H9 (cell line): Measurements from ENCODE around the gene DCST2. TPM values are rescaled to one million over a fixed set of nuclear protein-coding genes. Genes with fewer than 3 reads are reported as not detected.

Experiments used
- DNase-seq: peaks from one replicate; pipeline ENCODE4 v3.0.0-alpha.2; 2017
- H2AFZ ChIP-seq: one replicate; pipeline ENCODE4 v1.6.1; 2013; ENCODE audit warnings: mild to moderate bottlenecking, low read length, control low read depth, moderate library complexity
- H2AK5ac ChIP-seq: 2 replicates; pipeline ENCODE4 v1.6.1; 2013; ENCODE audit warnings: low read length, control low read depth, mixed read lengths; ENCODE audit not compliant: insufficient read length
- H2BK120ac ChIP-seq: one replicate; pipeline ENCODE4 v1.6.1; 2013; ENCODE audit warnings: low read depth, mild to moderate bottlenecking, low read length, control low read depth, inconsistent platforms; ENCODE audit not compliant: poor library complexity, severe bottlenecking
- H2BK12ac ChIP-seq: 2 replicates; pipeline ENCODE4 v1.6.1; 2013; ENCODE audit warnings: low read length, control low read depth, mixed read lengths, low read depth; ENCODE audit not compliant: insufficient read length
- H2BK15ac ChIP-seq: 2 replicates; pipeline ENCODE4 v1.6.1; 2013; ENCODE audit warnings: low read depth, low read length, control low read depth
- H2BK20ac ChIP-seq: one replicate; pipeline ENCODE4 v1.6.1; 2013; ENCODE audit warnings: low read depth, mild to moderate bottlenecking, low read length, control low read depth, inconsistent platforms; ENCODE audit not compliant: poor library complexity, severe bottlenecking
- H2BK5ac ChIP-seq: 2 replicates; pipeline ENCODE4 v1.6.1; 2013; ENCODE audit warnings: low read length, control low read depth, mixed read lengths; ENCODE audit not compliant: insufficient read length
- H3K14ac ChIP-seq: 2 replicates; pipeline ENCODE4 v1.6.1; 2013; ENCODE audit warnings: low read length, control low read depth; ENCODE audit not compliant: insufficient read depth
- H3K18ac ChIP-seq: 2 replicates; pipeline ENCODE4 v1.6.1; 2013; ENCODE audit warnings: low read depth, mild to moderate bottlenecking, mixed read lengths, low read length, control low read depth; ENCODE audit not compliant: insufficient read length
- H3K23ac ChIP-seq: 2 replicates; pipeline ENCODE4 v1.6.1; 2013; ENCODE audit warnings: low read length, control low read depth, mixed read lengths, low read depth; ENCODE audit not compliant: insufficient read length
- H3K23me2 ChIP-seq: 2 replicates; pipeline ENCODE4 v1.6.1; 2013; ENCODE audit warnings: low read depth, mild to moderate bottlenecking, mixed read lengths, low read length, control low read depth; ENCODE audit not compliant: insufficient read length, poor library complexity, severe bottlenecking
- H3K27ac ChIP-seq: 2 replicates; pipeline ENCODE4 v1.5.1; 2013; ENCODE audit warnings: low read length, control low read depth, mixed read lengths, low read depth; ENCODE audit not compliant: insufficient read length
- H3K27me3 ChIP-seq: 2 replicates; pipeline ENCODE4 v1.6.1; 2013; ENCODE audit warnings: low read length, control low read depth, inconsistent platforms; ENCODE audit not compliant: insufficient read depth
- H3K4ac ChIP-seq: 2 replicates; pipeline ENCODE4 v1.6.1; 2013; ENCODE audit warnings: low read depth, mild to moderate bottlenecking, control low read depth, inconsistent platforms, low read length, moderate library complexity
- H3K4me1 ChIP-seq: 2 replicates; pipeline ENCODE4 v1.6.1; 2013; ENCODE audit warnings: low read length, control low read depth, inconsistent platforms; ENCODE audit not compliant: insufficient read depth
- H3K4me2 ChIP-seq: 2 replicates; pipeline ENCODE4 v1.6.1; 2013; ENCODE audit warnings: low read length, control low read depth, mixed read lengths; ENCODE audit not compliant: insufficient read length, insufficient read depth
- H3K56ac ChIP-seq: 2 replicates; pipeline ENCODE4 v1.6.1; 2013; ENCODE audit warnings: low read depth, mild to moderate bottlenecking, mixed read lengths, low read length, control low read depth; ENCODE audit not compliant: insufficient read length
- H3K79me1 ChIP-seq: 2 replicates; pipeline ENCODE4 v1.6.1; 2013; ENCODE audit warnings: low read depth, mild to moderate bottlenecking, moderate library complexity, low read length, control low read depth, inconsistent platforms; ENCODE audit not compliant: insufficient read depth, poor library complexity, severe bottlenecking
- H3K79me2 ChIP-seq: 2 replicates; pipeline ENCODE4 v1.6.1; 2013; ENCODE audit warnings: low read length, control low read depth, inconsistent platforms; ENCODE audit not compliant: insufficient read depth
- H3K9ac ChIP-seq: 2 replicates; pipeline ENCODE4 v1.6.1; 2013; ENCODE audit warnings: low read length, control low read depth, mixed read lengths; ENCODE audit not compliant: insufficient read length; ENCODE audit errors: extremely low read depth
- H3K9me3 ChIP-seq: one replicate; pipeline ENCODE4 v1.6.1; 2013; ENCODE audit warnings: low read depth, low read length, inconsistent platforms; ENCODE audit not compliant: control insufficient read depth
- H3T11ph ChIP-seq: one replicate; pipeline ENCODE4 v1.6.1; 2013; ENCODE audit warnings: mild to moderate bottlenecking, low read length, control low read depth, inconsistent platforms
- H4K20me1 ChIP-seq: one replicate; pipeline ENCODE4 v1.6.1; 2013; ENCODE audit not compliant: control insufficient read depth, insufficient read length, insufficient read depth
- H4K5ac ChIP-seq: 2 replicates; pipeline ENCODE4 v1.6.1; 2013; ENCODE audit warnings: low read depth, mild to moderate bottlenecking, mixed read lengths, low read length, control low read depth; ENCODE audit not compliant: insufficient read length
- H4K8ac ChIP-seq: replicated peaks from 2 replicates; pipeline ENCODE4 v1.6.1; 2013; ENCODE audit warnings: low read length, control low read depth, mixed read lengths, low read depth; ENCODE audit not compliant: insufficient read length
- H4K91ac ChIP-seq: 2 replicates; pipeline ENCODE4 v1.6.1; 2013; ENCODE audit warnings: low read depth, mild to moderate bottlenecking, moderate library complexity, mixed read lengths, low read length, control low read depth; ENCODE audit not compliant: insufficient read length
- H3K27ac Mint-ChIP-seq, 3 experiments: 2 replicates in 2 of 3; 3 replicates in 1 of 3; pipeline ENCODE4 v1.8.0; 2020 to 2021; ENCODE audit warnings: mixed read lengths in 3 of 3, mild to moderate bottlenecking in 1 of 3, moderate library complexity in 1 of 3
- H3K27me3 Mint-ChIP-seq: 2 replicates; pipeline ENCODE4 v1.8.0; 2021; ENCODE audit warnings: low read depth, mild to moderate bottlenecking, moderate library complexity, mixed read lengths
- H3K36me3 Mint-ChIP-seq, 3 experiments: 2 replicates in 2 of 3; 3 replicates in 1 of 3; pipeline ENCODE4 v1.8.0; 2020 to 2021; ENCODE audit warnings: low read depth in 3 of 3, mixed read lengths in 3 of 3; ENCODE audit not compliant: insufficient read depth in 1 of 3
- H3K4me1 Mint-ChIP-seq, 2 experiments: 2 replicates each; pipeline ENCODE4 v1.8.0; 2020; ENCODE audit warnings: mixed read lengths in 2 of 2
- H3K4me3 Mint-ChIP-seq, 2 experiments: 2 replicates in 1 of 2; 3 replicates in 1 of 2; pipeline ENCODE4 v1.8.0; 2020 to 2021; ENCODE audit warnings: mild to moderate bottlenecking in 2 of 2, mixed read lengths in 2 of 2, moderate library complexity in 1 of 2
- H3K9me3 Mint-ChIP-seq, 2 experiments: 2 replicates in 1 of 2; 3 replicates in 1 of 2; pipeline ENCODE4 v1.8.0; 2020; ENCODE audit warnings: mild to moderate bottlenecking in 2 of 2, mixed read lengths in 2 of 2, moderate library complexity in 1 of 2
- CTCF ChIP-seq: fragments of 200-600 bp; sonication (generic); conservative IDR thresholded peaks from 3 replicates; pipeline ENCODE4 v1.8.0; 2021; ENCODE audit warnings: antibody characterized with exemption, mild to moderate bottlenecking
- WGBS: extraction: QIAGEN DNeasy Blood & Tissue Kit; methylation state at CpG from one replicate; pipeline ENCODE4 v1.1.7; 2013; ENCODE audit warnings: missing lambda C conversion rate, low lambda C conversion rate, mixed read lengths; ENCODE audit not compliant: insufficient read length; ENCODE audit errors: extremely low coverage; 5-methylcytosine and 5-hydroxymethylcytosine counted together
- total RNA-seq: library from RNA; stranded (reverse); gene quantifications from 2 replicates; pipeline ENCODE4 v1.2.1, GENCODE V29; 2021

Gene DCST2
- total RNA-seq, 1 experiment from 2014 or later, result 0.35 TPM

- no peak overlapping the region for H2AFZ ChIP-seq
- no peak overlapping the region for H2AK5ac ChIP-seq
- H3K27ac Mint-ChIP-seq, result no peak overlapping the region
- H3K23ac ChIP-seq, result no peak overlapping the region
- no peak overlapping the region for H2BK12ac ChIP-seq
- H3K9me3 Mint-ChIP-seq, result no peaks in the 10 kb centered on the region
- no CpG with 5 or more reads among the region's 8 CpGs for WGBS
- no peak overlapping the region for H3K27ac ChIP-seq
- no peak overlapping the region for H2BK120ac ChIP-seq
- H3K56ac ChIP-seq, result no peak overlapping the region
- peaks cover 7% of the 10 kb centered on the region for H3K23me2 ChIP-seq
- no peak overlapping the region for H3K4me2 ChIP-seq
- no peak overlapping the region for H4K8ac ChIP-seq
- H3K4me3 Mint-ChIP-seq, result no peak overlapping the region
- no peak overlapping the region for H2BK15ac ChIP-seq
- H4K5ac ChIP-seq, result no peak overlapping the region
- H4K20me1 ChIP-seq, result no peaks in the 10 kb centered on the region
- no peaks in the 10 kb centered on the region; the same call in 1 of the 2 replicates for H3K4me1 ChIP-seq
- H2BK5ac ChIP-seq, result no peak overlapping the region
- DNase-seq, result no peak
- H3K9me3 ChIP-seq, result no peaks in the 10 kb centered on the region
- H3K79me2 ChIP-seq, result no peaks in the 10 kb centered on the region
- peaks cover 10 to 18% (median 18%) of the 10 kb centered on the region in 3 experiments; a peak in 6 of 7 replicates for H3K36me3 Mint-ChIP-seq
- no peak for TF ChIP-seq CTCF
- no peak overlapping the region for H3K14ac ChIP-seq
- H3K18ac ChIP-seq, result no peak overlapping the region
- H3K79me1 ChIP-seq, result no peaks in the 10 kb centered on the region
- peaks cover 11% of the 10 kb centered on the region for H3K27me3 Mint-ChIP-seq
- H3T11ph ChIP-seq, result no peak overlapping the region
- peaks cover 8 to 16% of the 10 kb centered on the region in 2 experiments for H3K4me1 Mint-ChIP-seq
- no peak overlapping the region for H4K91ac ChIP-seq
- no peak overlapping the region for H3K9ac ChIP-seq
- no peak overlapping the region for H2BK20ac ChIP-seq
- H3K27me3 ChIP-seq, result peaks cover 4% of the 10 kb centered on the region; the same call in 1 of the 2 replicates
- no peak overlapping the region for H3K4ac ChIP-seq
These were observed 23.5 kb upstream of the DCST2 start for GRCh38 chr1:155057104-155057503.
